IPS-11a (cell line): ENCODE results near the gene AKAP11.

Experiments used
- H3K4me3 ChIP-seq: one replicate; pipeline ENCODE4 v1.5.1; 2013; ENCODE audit warnings: low read depth, low read length, control low read depth

AKAP11 gene

GRCh38 chr13:42271337-42272114 is 426 bp upstream of the AKAP11 start:
- H3K4me3 ChIP-seq = peak overlapping the region; percentile 55

GRCh38 chr13:42272804-42273175 is 838 bp downstream of the AKAP11 start:
- H3K4me3 ChIP-seq = peak overlapping the region; percentile 79

GRCh38 chr13:42274386-42275097 is 2.6 kb downstream of the AKAP11 start:
- no peak overlapping the region for H3K4me3 ChIP-seq

GRCh38 chr13:42275098-42275471 is 3.1 kb downstream of the AKAP11 start:
- H3K4me3 ChIP-seq = no peak overlapping the region

- no peak overlapping the region for H3K4me3 ChIP-seq
These were observed 3.6 kb downstream of the AKAP11 start for GRCh38 chr13:42275506-42275905.

GRCh38 chr13:42276683-42277082 is 4.7 kb downstream of the AKAP11 start:
- no peak overlapping the region for H3K4me3 ChIP-seq

- H3K4me3 ChIP-seq = no peak overlapping the region
These were observed 5.8 kb downstream of the AKAP11 start for GRCh38 chr13:42277618-42278276.

- no peak overlapping the region for H3K4me3 ChIP-seq
These were observed 7.1 kb downstream of the AKAP11 start for GRCh38 chr13:42279080-42279479.

- H3K4me3 ChIP-seq = no peak overlapping the region
These were observed 8.0 kb downstream of the AKAP11 start for GRCh38 chr13:42279986-42280385.

- no peak overlapping the region for H3K4me3 ChIP-seq
These were observed 8.6 kb downstream of the AKAP11 start for GRCh38 chr13:42280537-42280936.

GRCh38 chr13:42283574-42283973 is 11.6 kb downstream of the AKAP11 start:
- no peak overlapping the region for H3K4me3 ChIP-seq

- H3K4me3 ChIP-seq = no peak overlapping the region
These were observed 12.1 kb downstream of the AKAP11 start for GRCh38 chr13:42284068-42284467.

GRCh38 chr13:42298392-42298791 is 26.4 kb downstream of the AKAP11 start:
- no peak overlapping the region for H3K4me3 ChIP-seq

GRCh38 chr13:42305503-42305902 is 33.6 kb downstream of the AKAP11 start:
- no peak overlapping the region for H3K4me3 ChIP-seq

GRCh38 chr13:42307461-42307860 is 35.5 kb downstream of the AKAP11 start:
- no peak overlapping the region for H3K4me3 ChIP-seq

GRCh38 chr13:42312817-42313431 is 41.0 kb downstream of the AKAP11 start:
- no peak overlapping the region for H3K4me3 ChIP-seq

- H3K4me3 ChIP-seq = no peak overlapping the region
These were observed 46.6 kb downstream of the AKAP11 start for GRCh38 chr13:42318570-42318969.

- no peak overlapping the region for H3K4me3 ChIP-seq
These were observed 48.4 kb downstream of the AKAP11 start for GRCh38 chr13:42320375-42320787.

- no peak overlapping the region for H3K4me3 ChIP-seq
These were observed 50.9 kb downstream of the AKAP11 start for GRCh38 chr13:42322806-42323205.

- no peak overlapping the region for H3K4me3 ChIP-seq
These were observed 52.8 kb downstream of the AKAP11 start for GRCh38 chr13:42324704-42325103.

- H3K4me3 ChIP-seq = no peak overlapping the region
These were observed 55.8 kb downstream of the AKAP11 start for GRCh38 chr13:42327725-42328124.
